PC-9 (cell line): Measurements from ENCODE around the gene CCDC148.

Source experiments
- CTCF ChIP-seq: fragments of 200-600 bp; sonication (generic); conservative IDR thresholded peaks from 2 replicates; pipeline ENCODE4 v1.6.1; 2017; ENCODE audit warnings: mixed run types, antibody characterized with exemption, mild to moderate bottlenecking, moderate library complexity
- EZH2 ChIP-seq: fragments of 200-600 bp; sonication (generic); IDR thresholded peaks from 2 replicates; pipeline ENCODE4 v1.8.0; 2017; ENCODE audit warnings: antibody characterized with exemption, low read depth

- TF ChIP-seq CTCF (no peak), EZH2 (no peak)
Observed at GRCh38 chr2:158204741-158205165, 251.8 kb downstream of the CCDC148 start.
